Measurements from ENCODE around the gene TNNI3. TPM values are rescaled to one million over a fixed set of nuclear protein-coding genes. Genes with fewer than 3 reads are reported as not detected.

TNNI3 gene
- total and polyA plus RNA-seq, 2 donors from 2014 or later = 0.41 to 1.7 TPM

DNA sequence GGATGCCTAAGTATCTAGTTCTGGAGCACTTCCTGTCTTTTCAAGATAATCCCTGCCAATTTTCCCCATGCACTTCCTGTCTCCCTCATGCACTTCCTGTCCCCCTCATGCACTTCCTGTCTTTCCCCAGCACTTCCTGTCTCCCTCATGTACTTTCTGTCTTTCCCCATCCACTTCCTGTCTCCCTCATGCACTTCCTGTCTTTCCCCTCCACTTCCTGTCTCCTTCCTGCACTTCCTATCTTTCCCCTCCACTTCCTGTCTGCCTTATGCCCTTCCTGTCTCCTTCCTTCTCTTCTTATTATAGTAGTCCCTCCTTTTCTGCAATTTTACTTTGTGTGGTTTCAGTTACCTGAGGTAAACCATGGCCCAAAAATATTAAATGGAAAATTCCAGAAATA, 5.5 kb downstream of the TNNI3 start:
- Histone ChIP-seq H3K36me3 (ENCODE audit: control insufficient read depth in 2 of 3, insufficient read depth in 3 of 3, low read length in 3 of 3) (no peaks in the 10 kb centered on the region), H3K4me3 (ENCODE audit: low read length in 3 of 3) (no peak overlapping the region), H3K27me3 (ENCODE audit: control insufficient read depth, insufficient read depth, low read length) (peaks cover 5% of the 10 kb centered on the region), H3K27ac (ENCODE audit: low read depth in 2 of 2, low read length in 2 of 2) (no peak overlapping the region), H3K4me1 (ENCODE audit: control insufficient read depth in 2 of 3, insufficient read depth in 2 of 3, low read depth in 1 of 3, low read length in 3 of 3) (no peaks in the 10 kb centered on the region), H3K9me3 (ENCODE audit: control insufficient read depth in 2 of 3, insufficient read depth in 1 of 3, low read length in 3 of 3) (peaks cover 0 to 5% (median 0%) of the 10 kb centered on the region in 3 donors), H3K9ac (ENCODE audit: low read length in 3 of 3) (no peak overlapping the region)
- intact Hi-C loops (cut with DNase I) = loop anchor here (10.0 kb wide), 1 partner anchor 273 kb away; no protein-coding TSS in a partner anchor
- DNase-seq (no peak), FAIRE-seq (no peak)
- TF ChIP-seq, protein P1, sequence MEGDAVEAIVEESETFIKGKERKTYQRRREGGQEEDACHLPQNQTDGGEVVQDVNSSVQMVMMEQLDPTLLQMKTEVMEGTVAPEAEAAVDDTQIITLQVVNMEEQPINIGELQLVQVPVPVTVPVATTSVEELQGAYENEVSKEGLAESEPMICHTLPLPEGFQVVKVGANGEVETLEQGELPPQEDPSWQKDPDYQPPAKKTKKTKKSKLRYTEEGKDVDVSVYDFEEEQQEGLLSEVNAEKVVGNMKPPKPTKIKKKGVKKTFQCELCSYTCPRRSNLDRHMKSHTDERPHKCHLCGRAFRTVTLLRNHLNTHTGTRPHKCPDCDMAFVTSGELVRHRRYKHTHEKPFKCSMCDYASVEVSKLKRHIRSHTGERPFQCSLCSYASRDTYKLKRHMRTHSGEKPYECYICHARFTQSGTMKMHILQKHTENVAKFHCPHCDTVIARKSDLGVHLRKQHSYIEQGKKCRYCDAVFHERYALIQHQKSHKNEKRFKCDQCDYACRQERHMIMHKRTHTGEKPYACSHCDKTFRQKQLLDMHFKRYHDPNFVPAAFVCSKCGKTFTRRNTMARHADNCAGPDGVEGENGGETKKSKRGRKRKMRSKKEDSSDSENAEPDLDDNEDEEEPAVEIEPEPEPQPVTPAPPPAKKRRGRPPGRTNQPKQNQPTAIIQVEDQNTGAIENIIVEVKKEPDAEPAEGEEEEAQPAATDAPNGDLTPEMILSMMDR (IDR thresholded peaks at IDR 0.05; ENCODE audit: borderline replicate concordance, extremely low read depth, insufficient read depth) = no peak

GRCh38 chr19:55149078-55150003, 8.2 kb downstream of the TNNI3 start, which contains the start of gene TNNT1:
Gene TNNT1 (minus strand): TSS chr19:55149206. CDS start chr19:55147157, 2,049 bp downstream.
- H3K27me3 ChIP-seq (ENCODE audit: control insufficient read depth, insufficient read depth, low read length) = peaks cover 5% of the 10 kb centered on the region
- intact Hi-C loops (cut with DNase I) = loop anchor here (10.0 kb wide), 2 partner anchors 275 to 355 kb away; no protein-coding TSS in a partner anchor
- no peak within 1 kb of the TSS for H3K4me3 ChIP-seq (ENCODE audit: low read length in 3 of 3)
- H3K27ac ChIP-seq (ENCODE audit: low read depth in 2 of 2, low read length in 2 of 2) = no peak within 1 kb of the TSS
- no peaks in the 10 kb centered on the region for H3K4me1 ChIP-seq (ENCODE audit: control insufficient read depth in 2 of 3, insufficient read depth in 2 of 3, low read depth in 1 of 3, low read length in 3 of 3)
- FAIRE-seq (no peak), DNase-seq (peak in 2 of 5 donors; percentile 50)
- H3K36me3 ChIP-seq (ENCODE audit: control insufficient read depth in 2 of 3, insufficient read depth in 3 of 3, low read length in 3 of 3) = no peaks in the 10 kb centered on the region
- no peak within 1 kb of the TSS for H3K9ac ChIP-seq (ENCODE audit: low read length in 3 of 3)
- TF ChIP-seq, protein P1 (IDR thresholded peaks at IDR 0.05; ENCODE audit: borderline replicate concordance, extremely low read depth, insufficient read depth) = no peak
- H3K9me3 ChIP-seq (ENCODE audit: control insufficient read depth in 2 of 3, insufficient read depth in 1 of 3, low read length in 3 of 3) = peaks cover 0 to 5% (median 0%) of the 10 kb centered on the region in 3 donors

DNA sequence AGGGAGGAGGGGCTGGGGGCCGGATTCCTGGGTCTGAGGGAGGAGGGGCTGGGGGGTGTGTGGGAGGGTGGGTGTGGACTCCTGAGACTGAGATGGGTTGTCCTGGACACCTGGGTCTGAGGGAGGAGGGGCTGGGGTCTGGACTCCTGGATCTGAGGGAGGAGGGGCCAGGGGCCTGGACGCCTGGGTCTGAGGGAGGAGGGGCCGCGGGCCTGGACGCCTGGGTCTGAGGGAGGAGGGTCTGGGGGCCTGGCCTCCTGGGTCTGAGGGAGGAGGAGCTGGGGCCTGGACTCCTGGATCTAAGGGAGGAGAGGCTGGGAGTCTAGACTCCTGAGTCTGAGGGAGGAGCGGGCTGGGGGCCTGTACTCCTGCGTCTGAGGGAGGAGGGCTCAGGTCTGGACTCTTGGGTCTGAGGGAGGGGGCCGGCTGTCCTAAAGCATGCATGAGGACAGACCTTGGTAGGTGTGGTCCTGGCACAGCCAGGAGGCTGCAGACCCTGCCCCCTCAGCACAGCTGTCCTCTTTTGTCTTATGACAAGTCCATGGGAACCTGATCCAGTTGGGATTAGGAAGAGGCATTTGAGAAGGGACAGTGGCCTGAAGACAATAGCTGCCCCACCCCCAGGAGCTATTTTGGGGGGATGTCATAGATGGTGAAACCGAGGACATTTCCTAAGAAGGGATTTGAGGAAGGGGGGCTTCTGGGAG, 9.8 kb downstream of the TNNI3 start:
- FAIRE-seq = no peak

More for the DNA sequence above, 9.8 kb downstream of the TNNI3 start:
- intact Hi-C loops (cut with DNase I) = loop anchor here (10.0 kb wide), 1 partner anchor 357 kb away; no protein-coding TSS in a partner anchor
- no peak overlapping the region for H3K4me3 ChIP-seq (ENCODE audit: low read length in 3 of 3)
- peaks cover 0 to 5% (median 0%) of the 10 kb centered on the region in 3 donors for H3K9me3 ChIP-seq (ENCODE audit: control insufficient read depth in 2 of 3, insufficient read depth in 1 of 3, low read length in 3 of 3)
- peak in 1 of 5 donors; percentile 74 for DNase-seq
- H3K4me1 ChIP-seq (ENCODE audit: control insufficient read depth in 2 of 3, insufficient read depth in 2 of 3, low read depth in 1 of 3, low read length in 3 of 3) = no peaks in the 10 kb centered on the region
- TF ChIP-seq, protein P1 (IDR thresholded peaks at IDR 0.05; ENCODE audit: borderline replicate concordance, extremely low read depth, insufficient read depth) = no peak
- H3K36me3 ChIP-seq (ENCODE audit: control insufficient read depth in 2 of 3, insufficient read depth in 3 of 3, low read length in 3 of 3) = no peaks in the 10 kb centered on the region
- H3K27me3 ChIP-seq (ENCODE audit: control insufficient read depth, insufficient read depth, low read length) = peaks cover 5% of the 10 kb centered on the region
- no peak overlapping the region for H3K27ac ChIP-seq (ENCODE audit: low read depth in 2 of 2, low read length in 2 of 2)
- no peak overlapping the region for H3K9ac ChIP-seq (ENCODE audit: low read length in 3 of 3)
